ENCODE results near the gene SEC22B.
"Not testable (repeated sequence)": the region's sequence is repeated elsewhere in the genome, so short reads cannot be mapped to it uniquely, and the experiment has no call there.

GRCh38 chr1:120175688-120176087, 632 bp downstream of the SEC22B start:
- TF ChIP-seq CTCF (IDR thresholded peaks at IDR 0.05; ENCODE audit: borderline replicate concordance, extremely low read depth, low read length, poor library complexity, severe bottlenecking); EZH2 (IDR thresholded peaks at IDR 0.05; ENCODE audit: borderline replicate concordance, low read depth, low read length, severe bottlenecking): not testable (repeated sequence)
